HG03097 (cell line): Measurements from ENCODE around the gene TMEM128.
"Not testable (repeated sequence)": the region's sequence is repeated elsewhere in the genome, so short reads cannot be mapped to it uniquely, and the experiment has no call there.

Experiments used
- ATAC-seq: cut with Tn5 transposase; IDR thresholded peaks from one replicate; pipeline ENCODE4 v1.9.1; 2021; ENCODE audit not compliant: unreplicated experiment, low FRiP score

Gene TMEM128

GRCh38 chr4:4257705-4258104 lies 9.7 kb upstream of the TMEM128 start:
- not testable (repeated sequence) for ATAC-seq

GRCh38 chr4:4256799-4257198 lies 8.8 kb upstream of the TMEM128 start:
- ATAC-seq = no peak

GRCh38 chr4:4254666-4255065 lies 6.6 kb upstream of the TMEM128 start:
- no peak for ATAC-seq

GRCh38 chr4:4254199-4254598 lies 6.2 kb upstream of the TMEM128 start:
- ATAC-seq = no peak

- no peak for ATAC-seq
Observed at GRCh38 chr4:4249866-4250265, 1.8 kb upstream of the TMEM128 start.

- ATAC-seq = not testable (repeated sequence)
Observed at GRCh38 chr4:4249342-4249741, 1.3 kb upstream of the TMEM128 start.

- no peak for ATAC-seq
Observed at GRCh38 chr4:4248885-4249203, 821 bp upstream of the TMEM128 start.

- ATAC-seq = no peak
Observed at GRCh38 chr4:4247696-4248028, 361 bp downstream of the TMEM128 start.

- ATAC-seq = no peak
Observed at GRCh38 chr4:4245172-4245571, 2.9 kb downstream of the TMEM128 start.

- ATAC-seq = not testable (repeated sequence)
Observed at GRCh38 chr4:4239551-4239950, 8.5 kb downstream of the TMEM128 start.

- no peak for ATAC-seq
Observed at GRCh38 chr4:4233610-4234009, 14.4 kb downstream of the TMEM128 start.

GRCh38 chr4:4228356-4228668 lies 19.7 kb downstream of the TMEM128 start:
- ATAC-seq = no peak

GRCh38 chr4:4227510-4228355 lies 20.3 kb downstream of the TMEM128 start:
- no peak for ATAC-seq

- ATAC-seq = no peak
Observed at GRCh38 chr4:4226606-4227438, 21.2 kb downstream of the TMEM128 start, which contains the start of gene OTOP1. TSS of gene OTOP1 (minus strand) at chr4:4226929. CDS start at chr4:4226864, 65 bp downstream.

- ATAC-seq = no peak
Observed at GRCh38 chr4:4225915-4226605, 22.0 kb downstream of the TMEM128 start.

GRCh38 chr4:4217113-4217512 lies 30.9 kb downstream of the TMEM128 start:
- ATAC-seq = no peak

GRCh38 chr4:4216648-4217047 lies 31.4 kb downstream of the TMEM128 start:
- no peak for ATAC-seq

- not testable (repeated sequence) for ATAC-seq
Observed at GRCh38 chr4:4213674-4214073, 34.3 kb downstream of the TMEM128 start.

GRCh38 chr4:4206204-4206603 lies 41.8 kb downstream of the TMEM128 start:
- no peak for ATAC-seq

GRCh38 chr4:4204401-4204745 lies 43.6 kb downstream of the TMEM128 start:
- ATAC-seq = no peak

- no peak for ATAC-seq
Observed at GRCh38 chr4:4203688-4204400, 44.2 kb downstream of the TMEM128 start.
